ENCODE measurements around the gene NAIP. TPM values are rescaled to one million over a fixed set of nuclear protein-coding genes. Genes with fewer than 3 reads are reported as not detected.

Gene NAIP
- total and polyA plus RNA-seq, 2 of the 8 experiments (the other 6 are each of a cell fraction or from before 2014, with no cell fraction given), result 2.1 to 4.4 TPM

DNA sequence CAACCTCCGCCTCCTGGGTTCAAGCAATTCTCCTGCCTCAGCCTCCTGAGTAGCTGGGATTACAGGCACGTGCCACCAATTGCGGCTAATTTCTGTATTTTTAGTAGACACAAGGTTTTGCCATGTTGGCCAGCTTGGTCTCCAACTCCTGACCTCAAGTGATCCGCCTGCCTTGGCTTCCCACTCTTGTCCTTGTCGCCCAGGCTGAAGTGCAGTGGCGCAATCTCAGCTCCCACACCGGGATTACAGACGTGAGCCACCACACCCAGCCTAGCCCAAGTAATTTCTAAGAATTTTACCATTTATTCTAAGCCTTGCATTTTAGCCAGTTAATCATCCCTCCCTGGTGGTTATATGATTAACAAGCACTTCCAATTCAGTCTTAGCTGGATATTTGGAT lies 11.0 kb downstream of the NAIP start:
- no peaks in the 10 kb centered on the region for H4K20me1 ChIP-seq (replicated peaks in 1 of 2; ENCODE audit: control insufficient read depth in 1 of 2, insufficient read depth in 2 of 2, low read length in 2 of 2)
- no peaks in the 10 kb centered on the region for H3K79me1 ChIP-seq (ENCODE audit: low read depth, low read length)
- no peak for FAIRE-seq
- H2BK120ac ChIP-seq (replicated peaks; ENCODE audit: low read depth, low read length), result no peak overlapping the region
- no peak overlapping the region for H4K91ac ChIP-seq (replicated peaks; ENCODE audit: insufficient read length, low read length)
- no peak overlapping the region for H2BK20ac ChIP-seq (ENCODE audit: low read length)
- H3K4me2 ChIP-seq (ENCODE audit: insufficient read depth in 1 of 2, low read depth in 2 of 2, low read length in 2 of 2), result no peak overlapping the region
- no peak overlapping the region for H2AFZ ChIP-seq (ENCODE audit: low read length)
- H3K4me3 ChIP-seq (ENCODE audit: extremely low read depth in 1 of 4, insufficient read depth in 2 of 4, low read depth in 3 of 4, low read length in 4 of 4), result no peak overlapping the region
- no peak for DNase-seq (ENCODE audit: low read depth in 1 of 2, low spot score in 2 of 2)
- no peak overlapping the region for H3K4ac ChIP-seq (replicated peaks; ENCODE audit: insufficient read length, low read depth, low read length)
- no peak overlapping the region for H3K14ac ChIP-seq (ENCODE audit: insufficient read length)
- no peak overlapping the region for H2BK5ac ChIP-seq (ENCODE audit: low read depth, low read length)
- H3K36me3 ChIP-seq (ENCODE audit: control insufficient read depth in 2 of 4, insufficient read depth in 4 of 4, low read length in 3 of 4), result no peaks in the 10 kb centered on the region
- H3K23ac ChIP-seq (ENCODE audit: insufficient read length), result no peak overlapping the region
- H3K9ac ChIP-seq (replicated peaks in 1 of 4; ENCODE audit: extremely low read depth in 1 of 4, low read depth in 3 of 4, low read length in 3 of 4), result no peak overlapping the region
- no peak overlapping the region for H3K27ac ChIP-seq (ENCODE audit: low read depth, low read length)
- H3K79me2 ChIP-seq (ENCODE audit: control insufficient read depth in 1 of 2, insufficient read depth in 2 of 2, low read length in 2 of 2), result no peaks in the 10 kb centered on the region
- no peak overlapping the region for H4K8ac ChIP-seq (ENCODE audit: extremely low read depth, insufficient read depth, low read length)
- CTCF ChIA-PET (ENCODE audit: partially characterized antibody), result interaction anchor here (0.7 kb wide), 1 partner anchor 472 kb away, joined by 4 read pairs; no protein-coding TSS in a partner anchor
- no peaks in the 10 kb centered on the region for H3K27me3 ChIP-seq (replicated peaks in 1 of 4; ENCODE audit: control insufficient read depth in 3 of 4, extremely low read depth in 1 of 4, insufficient read depth in 3 of 4, low read length in 3 of 4)
- H2BK12ac ChIP-seq (ENCODE audit: low read depth, low read length), result no peak overlapping the region; the same call in 1 of the 2 replicates
- no peak overlapping the region for H2BK15ac ChIP-seq (ENCODE audit: low read length)
- no peaks in the 10 kb centered on the region for H3K23me2 ChIP-seq (ENCODE audit: low read depth, low read length)
- no peaks in the 10 kb centered on the region for H3K9me3 ChIP-seq (ENCODE audit: insufficient read depth in 2 of 2, low read depth in 1 of 2, low read length in 1 of 2)
- POLR2A ChIA-PET (ENCODE audit: partially characterized antibody), result no interaction called here
- H4K5ac ChIP-seq (ENCODE audit: insufficient read length, low read depth, low read length), result no peak overlapping the region
- H2AK5ac ChIP-seq (ENCODE audit: low read depth, low read length), result no peak overlapping the region
- no peaks in the 10 kb centered on the region for H3K4me1 ChIP-seq (replicated peaks in 1 of 4; ENCODE audit: control insufficient read depth in 3 of 4, insufficient read depth in 4 of 4, low read length in 3 of 4)
- H3K56ac ChIP-seq (replicated peaks; ENCODE audit: insufficient read length, low read depth, low read length), result no peak overlapping the region
- H3K18ac ChIP-seq (ENCODE audit: extremely low read depth, low read length), result no peak overlapping the region
- WGBS, 2 experiments (ENCODE audit: extremely low coverage in 1 of 2, insufficient coverage in 1 of 2, insufficient read length in 1 of 2, insufficient replicate concordance in 2 of 2, low coverage in 1 of 2, low lambda C conversion rate in 2 of 2, missing lambda C conversion rate in 1 of 2), result 94% methylated on average over 7 of the region's 8 CpGs; no CpG with 5 or more reads in 1 of the 2 experiments
- TF ChIP-seq CHD2 (IDR thresholded peaks at IDR 0.05; ENCODE audit: low read length) (no peak), TBP (IDR thresholded peaks at IDR 0.05; ENCODE audit: low read depth, low read length) (no peak), RBBP5 (IDR thresholded peaks at IDR 0.05; ENCODE audit: borderline replicate concordance, low read depth, low read length) (no peak), SRF (IDR thresholded peaks at IDR 0.05; ENCODE audit: low read depth, low read length) (no peak), JUND (IDR thresholded peaks at IDR 0.05; ENCODE audit: low read length) (no peak), YY1 (IDR thresholded peaks at IDR 0.05; ENCODE audit: low read depth, low read length) (no peak), TAF1 (IDR thresholded peaks at IDR 0.05; ENCODE audit: low read depth, low read length) (no peak), SIN3A (conservative IDR thresholded peaks at IDR 0.05 in 1 of 2, IDR thresholded peaks at IDR 0.05 in 1 of 2; ENCODE audit: low read depth in 1 of 2, low read length in 2 of 2) (no peak), BRCA1 (IDR thresholded peaks at IDR 0.05; ENCODE audit: low read depth, low read length) (no peak), GABPA (IDR thresholded peaks at IDR 0.05; ENCODE audit: borderline replicate concordance, insufficient read depth, low read length) (no peak), BCL11A (IDR thresholded peaks at IDR 0.05; ENCODE audit: low read depth in 2 of 2, low read length in 2 of 2) (no peak), KDM1A (IDR thresholded peaks at IDR 0.05; ENCODE audit: borderline replicate concordance, low read length) (no peak), RFX5 (IDR thresholded peaks at IDR 0.05; ENCODE audit: borderline replicate concordance, low read depth, low read length) (no peak), SP4 (IDR thresholded peaks at IDR 0.05; ENCODE audit: low read length) (no peak)
- TF ChIP-seq, protein P1, sequence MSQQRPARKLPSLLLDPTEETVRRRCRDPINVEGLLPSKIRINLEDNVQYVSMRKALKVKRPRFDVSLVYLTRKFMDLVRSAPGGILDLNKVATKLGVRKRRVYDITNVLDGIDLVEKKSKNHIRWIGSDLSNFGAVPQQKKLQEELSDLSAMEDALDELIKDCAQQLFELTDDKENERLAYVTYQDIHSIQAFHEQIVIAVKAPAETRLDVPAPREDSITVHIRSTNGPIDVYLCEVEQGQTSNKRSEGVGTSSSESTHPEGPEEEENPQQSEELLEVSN (IDR thresholded peaks at IDR 0.05), result no peak

All from H1 (cell line).